Forelimb muscle (tissue), 1 donor: ENCODE data around the gene ABL1. TPM values are rescaled to one million over a fixed set of nuclear protein-coding genes. Genes with fewer than 3 reads are reported as not detected.
"Not testable (repeated sequence)": the region's sequence is repeated elsewhere in the genome, so short reads cannot be mapped to it uniquely, and the experiment has no call there.

ENCODE experiments used
- DNase-seq: peaks from one replicate; pipeline ENCODE4 v3.0.0-alpha.2; 2013; ENCODE audit warnings: low read depth
- polyA plus RNA-seq: library from polyadenylated mRNA; unstranded; fragments of 120-200 nt; gene quantifications from one replicate; pipeline ENCODE4 v1.2.1, GENCODE V29; 2013; ENCODE audit not compliant: insufficient read length

ABL1 gene
- polyA plus RNA-seq, 1 donor, result 52.6 TPM

DNA sequence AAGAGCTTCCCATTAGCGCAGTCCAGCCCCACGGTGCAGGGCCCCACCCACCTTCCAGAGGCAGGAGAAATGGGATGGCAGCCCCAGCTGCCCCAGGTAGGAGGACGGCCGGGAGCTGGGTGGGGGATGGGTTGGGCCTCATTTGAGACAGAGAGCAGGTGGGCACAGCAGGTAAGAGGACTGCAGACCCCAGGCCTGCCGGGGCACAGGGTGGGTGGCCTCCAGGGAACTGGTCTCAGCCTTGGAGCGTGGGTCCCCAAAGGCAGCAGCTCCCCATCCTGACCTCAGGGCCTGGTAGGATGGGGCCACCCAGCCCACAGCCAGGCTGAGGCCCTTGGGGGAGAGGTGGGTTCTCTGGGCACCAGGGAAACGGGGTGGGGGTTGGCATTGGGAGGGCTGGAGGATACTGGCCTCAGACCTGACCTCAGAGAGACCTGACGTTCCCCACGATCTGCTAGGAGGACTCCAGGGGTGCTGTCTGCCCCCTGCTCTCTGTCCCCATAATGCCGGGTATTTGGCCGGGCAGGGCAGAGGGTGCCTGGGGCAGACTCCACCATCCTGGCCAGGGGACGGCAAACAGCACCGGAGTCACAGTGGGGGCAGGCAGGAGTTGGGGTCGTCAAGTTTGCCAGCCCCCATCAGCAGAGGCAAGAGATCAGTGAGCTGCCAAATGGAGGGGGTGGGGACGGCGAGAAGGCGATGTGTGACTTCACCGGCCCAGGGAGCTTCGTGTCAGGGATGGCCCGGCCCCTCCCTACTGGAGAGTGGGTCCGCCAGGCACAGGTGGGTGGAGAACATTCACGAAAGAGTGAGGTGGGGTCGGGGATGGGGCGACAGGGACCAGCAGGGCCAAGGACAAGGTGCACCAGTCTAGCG, 68.4 kb downstream of the ABL1 start:
- DNase-seq, result no peak

- no peak for DNase-seq
Observed at GRCh38 chr9:130904070-130905044, 69.3 kb downstream of the ABL1 start.

DNA sequence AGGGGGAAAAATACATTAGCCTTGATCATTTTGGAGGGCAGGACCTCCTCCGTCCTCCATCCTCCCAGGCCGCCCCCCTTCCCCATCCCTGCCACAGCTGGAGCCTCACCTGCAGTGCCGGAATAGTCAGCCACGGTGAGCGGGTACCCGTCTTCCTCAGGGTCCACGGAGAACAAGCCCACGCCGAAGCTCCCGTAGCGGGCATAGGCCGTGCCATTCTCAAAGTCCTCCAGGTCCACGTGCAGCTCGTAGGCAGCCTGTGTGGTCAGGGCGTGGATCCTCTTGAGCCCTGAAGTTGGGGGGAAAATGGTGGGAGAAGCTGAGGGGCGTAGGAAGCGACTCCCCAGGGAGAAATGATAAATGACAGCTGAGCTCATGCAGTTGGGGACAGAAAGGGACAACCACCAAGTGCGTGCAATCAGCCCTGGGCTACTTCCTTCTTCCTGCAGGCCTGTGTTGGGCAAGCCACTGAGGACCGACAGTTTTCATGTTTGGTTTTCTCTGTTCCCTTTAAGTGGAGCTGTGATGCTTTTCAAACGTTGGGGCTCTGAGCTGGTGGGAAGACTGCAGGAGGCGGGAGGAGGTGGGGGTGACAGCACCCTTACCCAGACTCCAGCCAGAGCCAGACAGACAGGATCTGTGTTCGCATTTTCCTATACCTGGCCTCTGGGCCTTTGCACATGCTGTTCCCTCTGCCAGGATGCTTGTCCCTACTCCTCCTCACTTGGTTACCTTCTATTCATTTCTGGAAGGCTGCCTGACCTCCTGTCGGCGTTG, 70.3 kb downstream of the ABL1 start:
- DNase-seq, result no peak

DNA sequence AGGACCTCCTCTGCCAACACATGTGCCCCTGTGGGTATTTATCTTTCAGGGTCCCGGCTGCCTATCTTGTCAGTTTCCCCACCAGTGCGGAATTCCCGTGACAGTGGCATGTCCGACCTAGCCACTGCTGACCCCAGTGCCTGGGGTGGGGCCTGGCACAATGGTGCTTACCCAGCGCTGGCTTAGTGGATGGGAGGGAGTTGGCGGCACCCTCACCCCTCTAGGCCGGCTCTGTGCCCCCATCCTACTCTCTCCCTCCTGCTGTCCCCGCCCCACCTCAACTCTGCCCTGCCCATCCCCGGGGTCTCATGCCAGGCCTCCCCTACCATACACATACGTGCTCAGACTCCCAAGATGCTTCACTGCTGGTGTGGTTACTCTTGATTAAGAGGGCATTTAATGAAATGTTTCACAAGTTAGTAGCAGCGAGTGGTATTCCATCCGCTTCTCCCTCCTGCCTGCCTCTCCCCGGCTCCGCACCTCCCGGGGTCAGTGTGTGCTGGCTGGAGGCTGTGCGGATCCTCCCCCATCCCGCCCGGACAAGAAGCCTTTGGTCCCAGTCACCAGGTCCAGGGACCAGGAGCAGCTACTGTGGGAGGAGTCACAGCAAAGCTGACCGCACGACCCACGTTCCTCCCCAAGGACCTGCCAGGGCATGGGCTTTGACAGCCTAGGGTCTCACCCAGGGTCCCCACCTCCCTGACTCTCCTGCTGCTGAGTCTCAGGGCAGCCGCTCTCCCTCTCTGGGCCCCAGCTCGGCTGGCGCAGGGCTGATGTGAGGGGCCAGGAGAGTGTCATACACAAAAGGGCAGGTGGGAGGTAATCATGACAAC, 71.1 kb downstream of the ABL1 start:
- DNase-seq, result no peak

DNA sequence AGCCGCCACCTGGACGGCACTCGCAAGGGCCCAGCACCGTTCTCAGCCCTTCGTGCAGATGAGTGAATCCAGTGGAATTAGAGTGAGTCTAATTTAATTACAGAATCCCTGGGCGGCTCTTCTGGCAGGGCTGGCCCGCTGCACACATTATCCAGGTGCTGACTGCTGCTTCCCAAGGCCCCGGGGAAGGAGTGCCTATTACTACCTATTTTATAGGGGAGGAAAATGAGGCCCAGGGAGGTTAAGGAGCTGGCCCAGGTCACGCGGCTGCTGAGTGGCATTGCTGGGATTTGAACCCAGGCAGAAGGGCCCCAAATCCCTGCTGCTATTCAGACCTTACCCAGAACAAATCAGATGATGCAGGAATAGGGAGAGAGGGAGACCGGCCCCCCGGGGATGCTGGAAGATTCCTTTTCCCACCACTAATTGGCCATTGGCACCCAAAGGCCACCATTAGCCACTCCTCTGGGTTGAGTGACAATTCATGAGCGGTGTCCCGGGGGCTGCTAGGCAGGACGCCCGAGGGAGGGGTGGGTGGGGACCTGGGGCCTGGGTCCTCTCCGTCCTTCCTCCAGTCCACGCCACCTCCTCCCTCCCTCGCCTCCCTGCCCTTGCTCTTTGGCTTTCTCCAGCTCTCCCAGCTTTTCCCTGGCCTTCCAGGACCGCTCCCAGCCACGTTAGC, 71.8 kb downstream of the ABL1 start:
- no peak for DNase-seq

DNA sequence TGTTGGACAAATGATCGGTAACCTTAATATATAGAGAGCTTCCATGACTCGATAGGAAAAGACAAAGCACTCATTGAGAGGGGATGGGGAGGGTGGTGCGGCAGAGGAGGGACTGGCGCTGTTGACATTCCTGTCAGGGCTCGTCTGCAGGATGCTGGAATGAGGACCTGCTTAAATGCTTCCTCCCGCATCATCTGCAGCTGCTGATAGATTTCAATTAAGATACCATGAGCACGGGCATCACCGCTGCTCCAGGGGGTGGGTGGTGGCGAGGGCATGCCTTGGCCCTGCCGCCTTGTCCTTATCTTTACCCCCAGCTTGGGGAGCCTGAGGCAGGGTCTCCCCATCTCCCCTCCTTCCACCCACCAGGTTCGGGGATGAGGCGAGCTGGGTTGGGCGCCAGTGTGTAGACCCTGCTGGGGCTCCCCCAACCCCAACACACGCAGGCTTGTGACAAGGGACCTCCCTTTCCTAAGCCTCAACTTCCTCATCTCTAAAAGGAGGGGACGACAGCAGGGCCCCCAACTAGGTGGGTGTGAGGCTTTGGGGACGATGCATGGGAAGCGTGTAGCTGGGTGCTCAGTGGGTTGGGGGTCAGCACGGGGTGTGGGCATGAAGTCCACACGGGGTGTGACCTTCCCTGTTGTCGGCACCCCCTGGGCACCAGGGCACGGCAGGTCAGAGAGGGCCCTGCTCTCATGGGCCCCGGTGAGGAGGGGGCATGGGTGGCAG, 73.3 kb downstream of the ABL1 start:
- no peak for DNase-seq

DNA sequence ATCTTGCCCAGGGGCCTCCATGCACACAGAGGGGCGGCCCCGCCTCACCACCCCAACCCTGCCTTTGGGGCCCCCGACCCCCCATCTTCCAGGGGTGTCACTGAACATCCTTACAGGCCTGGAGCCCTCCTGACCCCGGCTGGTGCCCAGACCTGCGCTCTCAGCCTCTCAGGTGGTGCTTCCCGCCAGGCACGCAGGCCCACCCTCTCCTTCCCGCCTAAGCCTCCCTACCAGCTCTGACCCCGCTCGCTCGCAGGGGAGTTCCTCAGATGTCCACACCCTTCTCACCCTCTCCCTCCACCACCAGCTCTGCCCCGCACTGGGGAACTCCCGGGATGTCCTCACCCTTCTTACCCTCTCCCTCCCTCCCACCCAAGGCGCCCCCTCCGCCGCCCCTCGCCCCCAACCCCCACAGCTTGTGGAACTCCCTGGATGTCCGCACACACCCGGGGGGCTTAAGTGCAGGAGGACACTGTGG, 73.9 kb downstream of the ABL1 start:
- no peak for DNase-seq

DNA sequence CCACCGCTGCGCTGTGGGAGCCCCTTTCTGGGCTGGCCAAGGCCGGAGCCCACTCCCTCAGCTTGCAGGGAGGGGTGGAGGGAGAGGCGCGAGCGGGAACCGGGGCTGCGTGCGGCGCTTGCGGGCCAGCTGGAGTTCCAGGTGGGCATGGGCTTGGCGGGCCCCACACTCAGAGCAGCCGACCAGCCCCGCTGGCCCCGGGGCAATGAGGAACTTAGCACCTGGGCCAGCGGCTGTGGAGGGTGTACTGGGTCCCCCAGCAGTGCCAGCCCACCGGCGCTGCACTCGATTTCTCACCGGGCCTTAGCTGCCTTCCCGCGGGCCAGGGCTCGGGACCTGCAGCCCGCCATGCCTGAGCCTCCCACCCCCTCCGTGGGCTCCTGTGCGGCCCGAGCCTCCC, 75.0 kb downstream of the ABL1 start:
- not testable (repeated sequence) for DNase-seq

GRCh38 chr9:130910670-130911069, 75.6 kb downstream of the ABL1 start:
- DNase-seq, result not testable (repeated sequence)

GRCh38 chr9:130911254-130912049, 76.4 kb downstream of the ABL1 start:
- DNase-seq, result no peak

DNA sequence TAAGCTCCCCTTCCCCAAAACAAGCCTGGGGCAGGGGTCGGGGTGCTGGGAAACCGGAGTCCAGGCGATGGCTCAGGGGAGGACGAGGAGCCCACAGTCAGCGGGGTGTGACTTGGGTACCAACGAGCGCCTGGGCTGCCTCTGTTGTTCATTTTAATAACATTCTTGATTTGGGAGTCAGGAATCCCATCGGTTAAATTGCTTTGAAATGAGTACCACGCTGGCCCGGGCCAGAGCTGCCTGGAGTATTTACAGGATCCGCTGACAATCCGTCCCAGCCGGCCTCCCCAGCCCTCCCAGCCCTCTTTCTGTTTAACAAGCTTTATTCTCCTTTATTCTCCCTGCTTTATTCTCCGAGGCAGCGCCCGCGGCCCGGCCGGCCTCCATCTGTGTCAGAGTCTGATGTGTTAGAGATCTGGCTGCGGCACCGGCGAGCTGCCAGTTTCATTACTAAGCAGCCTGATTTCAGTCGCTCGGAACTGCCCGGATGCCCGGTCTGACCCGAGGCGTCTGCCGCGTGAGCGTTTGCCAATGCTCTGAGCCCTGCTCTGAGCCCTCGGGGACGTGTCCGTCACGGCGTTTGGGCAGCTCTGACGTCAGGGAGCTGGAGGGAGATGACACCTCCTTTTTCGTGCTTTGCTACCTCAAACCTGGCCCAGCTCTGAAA, 78.0 kb downstream of the ABL1 start:
- no peak for DNase-seq

DNA sequence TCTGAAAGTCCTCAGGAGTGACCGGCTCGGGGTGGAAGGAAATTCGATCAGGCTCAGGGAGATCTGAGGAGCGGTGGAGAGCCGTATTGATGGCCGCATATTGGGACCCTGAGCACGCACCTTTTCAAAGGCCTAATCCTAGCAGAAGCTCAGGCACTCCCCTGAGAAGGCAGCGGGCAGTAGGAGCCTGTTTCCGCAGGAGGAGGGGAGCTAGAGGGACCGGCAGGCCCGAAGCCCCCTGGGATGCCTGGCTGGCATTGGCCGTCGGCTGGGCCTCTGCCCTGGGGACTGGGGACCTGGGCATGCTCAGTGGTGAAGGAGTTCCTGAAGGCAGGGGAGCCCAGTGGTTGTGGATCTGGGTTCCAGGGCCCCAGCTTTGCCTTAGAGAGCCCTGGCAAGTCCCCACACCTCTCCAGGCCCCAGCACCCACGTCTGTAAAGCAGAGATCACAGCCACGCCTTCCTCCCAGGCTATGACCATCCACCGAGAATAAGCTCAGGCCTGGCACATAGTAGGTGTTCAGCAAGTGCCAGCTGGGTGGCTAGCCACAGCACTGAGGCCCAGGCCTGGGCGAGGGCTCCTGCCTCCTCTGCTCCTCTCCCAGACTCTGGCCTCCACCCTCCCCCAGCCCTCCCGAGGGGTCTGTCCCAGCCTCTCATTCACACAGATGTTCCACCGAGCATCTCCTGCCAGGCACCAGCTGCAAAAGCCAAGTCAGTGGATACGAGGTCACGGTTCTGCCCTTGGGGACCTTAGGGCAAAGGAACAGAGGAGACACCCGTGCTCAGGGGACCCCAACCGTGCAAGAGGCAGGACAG, 78.8 kb downstream of the ABL1 start:
- no peak for DNase-seq

- DNase-seq, result no peak
Observed at GRCh38 chr9:130914417-130915095, 79.5 kb downstream of the ABL1 start.

- no peak for DNase-seq
Observed at GRCh38 chr9:130915096-130915447, 80.0 kb downstream of the ABL1 start.

DNA sequence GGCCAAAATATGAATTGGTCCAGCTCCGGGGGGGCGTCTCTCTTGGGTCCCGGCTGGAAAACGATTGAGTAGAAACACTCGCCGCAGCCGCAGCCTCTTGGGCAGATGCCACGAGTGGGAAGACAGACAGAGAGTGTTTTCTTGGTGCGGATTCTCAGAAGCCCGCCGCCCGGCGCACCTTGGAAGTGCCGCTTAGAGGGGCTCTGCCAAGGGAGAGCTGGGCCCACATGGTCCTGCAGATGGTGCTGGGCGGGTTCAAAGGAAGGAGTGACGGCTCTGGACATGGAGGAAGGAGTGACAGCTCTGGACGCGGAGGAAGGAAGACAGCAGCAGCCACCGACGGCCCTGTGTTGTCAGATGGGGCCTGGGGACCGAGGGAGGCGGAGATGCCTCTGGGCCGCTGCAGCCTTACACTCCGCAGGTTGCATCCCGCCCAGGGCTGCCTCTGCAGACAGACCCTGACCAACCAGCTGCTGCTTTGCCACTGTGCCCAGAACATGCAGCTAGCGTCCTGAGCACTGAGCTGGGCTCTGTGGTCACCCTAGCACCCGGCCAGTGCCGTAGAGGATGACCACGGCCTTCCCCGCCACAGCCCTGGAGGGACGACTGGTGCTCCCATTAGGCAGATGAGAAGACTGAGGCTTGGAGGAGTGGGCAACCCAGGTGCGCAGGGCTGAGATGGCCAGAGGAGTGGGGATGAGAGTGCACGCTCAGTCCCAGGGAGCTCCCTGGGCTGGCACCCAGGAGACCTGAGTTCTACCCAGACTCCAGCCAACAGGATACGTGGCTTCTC, 82.3 kb downstream of the ABL1 start:
- DNase-seq, result no peak
